ENCODE data around the gene CAMK1.

Gene CAMK1

DNA sequence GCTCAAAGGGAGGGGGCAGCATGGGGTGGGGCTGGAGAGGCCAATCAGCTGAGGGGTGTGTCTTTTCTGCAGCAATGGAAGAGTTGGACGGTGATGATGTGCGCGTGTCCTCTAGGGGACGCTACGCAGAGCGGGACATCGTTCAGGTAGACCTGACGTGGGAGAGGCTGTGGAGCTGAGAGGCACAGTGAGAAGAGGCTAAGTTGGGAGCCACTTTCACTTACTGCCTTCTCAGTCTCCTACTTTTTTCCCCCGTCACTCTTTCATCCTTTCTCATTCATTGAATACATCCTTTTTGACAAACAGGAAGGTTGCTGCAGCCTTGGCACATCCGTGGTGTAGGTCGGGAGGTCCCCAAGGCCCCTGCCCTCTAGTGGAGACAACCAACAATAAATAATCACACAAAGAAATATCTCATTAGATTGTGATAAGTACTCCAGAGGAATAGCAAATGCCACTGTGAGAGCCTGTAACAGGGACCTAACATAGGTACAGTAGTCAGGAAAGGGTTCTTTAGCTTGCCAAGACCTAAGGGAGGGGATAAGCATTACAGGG lies 42.6 kb downstream of the CAMK1 start:
- TF ChIP-seq POLR2AphosphoS5 (IDR thresholded peaks at IDR 0.05; ENCODE audit: low read depth) (no peak), SPI1 (IDR thresholded peaks at IDR 0.05; ENCODE audit: borderline replicate concordance, low read depth) (no peak), GABPA (IDR thresholded peaks at IDR 0.05; ENCODE audit: low read depth) (no peak)
- TF ChIP-seq, protein P1, sequence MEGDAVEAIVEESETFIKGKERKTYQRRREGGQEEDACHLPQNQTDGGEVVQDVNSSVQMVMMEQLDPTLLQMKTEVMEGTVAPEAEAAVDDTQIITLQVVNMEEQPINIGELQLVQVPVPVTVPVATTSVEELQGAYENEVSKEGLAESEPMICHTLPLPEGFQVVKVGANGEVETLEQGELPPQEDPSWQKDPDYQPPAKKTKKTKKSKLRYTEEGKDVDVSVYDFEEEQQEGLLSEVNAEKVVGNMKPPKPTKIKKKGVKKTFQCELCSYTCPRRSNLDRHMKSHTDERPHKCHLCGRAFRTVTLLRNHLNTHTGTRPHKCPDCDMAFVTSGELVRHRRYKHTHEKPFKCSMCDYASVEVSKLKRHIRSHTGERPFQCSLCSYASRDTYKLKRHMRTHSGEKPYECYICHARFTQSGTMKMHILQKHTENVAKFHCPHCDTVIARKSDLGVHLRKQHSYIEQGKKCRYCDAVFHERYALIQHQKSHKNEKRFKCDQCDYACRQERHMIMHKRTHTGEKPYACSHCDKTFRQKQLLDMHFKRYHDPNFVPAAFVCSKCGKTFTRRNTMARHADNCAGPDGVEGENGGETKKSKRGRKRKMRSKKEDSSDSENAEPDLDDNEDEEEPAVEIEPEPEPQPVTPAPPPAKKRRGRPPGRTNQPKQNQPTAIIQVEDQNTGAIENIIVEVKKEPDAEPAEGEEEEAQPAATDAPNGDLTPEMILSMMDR (IDR thresholded peaks at IDR 0.05; ENCODE audit: insufficient read depth, low read length): peak; percentile 58
- TF ChIP-seq, protein P2, sequence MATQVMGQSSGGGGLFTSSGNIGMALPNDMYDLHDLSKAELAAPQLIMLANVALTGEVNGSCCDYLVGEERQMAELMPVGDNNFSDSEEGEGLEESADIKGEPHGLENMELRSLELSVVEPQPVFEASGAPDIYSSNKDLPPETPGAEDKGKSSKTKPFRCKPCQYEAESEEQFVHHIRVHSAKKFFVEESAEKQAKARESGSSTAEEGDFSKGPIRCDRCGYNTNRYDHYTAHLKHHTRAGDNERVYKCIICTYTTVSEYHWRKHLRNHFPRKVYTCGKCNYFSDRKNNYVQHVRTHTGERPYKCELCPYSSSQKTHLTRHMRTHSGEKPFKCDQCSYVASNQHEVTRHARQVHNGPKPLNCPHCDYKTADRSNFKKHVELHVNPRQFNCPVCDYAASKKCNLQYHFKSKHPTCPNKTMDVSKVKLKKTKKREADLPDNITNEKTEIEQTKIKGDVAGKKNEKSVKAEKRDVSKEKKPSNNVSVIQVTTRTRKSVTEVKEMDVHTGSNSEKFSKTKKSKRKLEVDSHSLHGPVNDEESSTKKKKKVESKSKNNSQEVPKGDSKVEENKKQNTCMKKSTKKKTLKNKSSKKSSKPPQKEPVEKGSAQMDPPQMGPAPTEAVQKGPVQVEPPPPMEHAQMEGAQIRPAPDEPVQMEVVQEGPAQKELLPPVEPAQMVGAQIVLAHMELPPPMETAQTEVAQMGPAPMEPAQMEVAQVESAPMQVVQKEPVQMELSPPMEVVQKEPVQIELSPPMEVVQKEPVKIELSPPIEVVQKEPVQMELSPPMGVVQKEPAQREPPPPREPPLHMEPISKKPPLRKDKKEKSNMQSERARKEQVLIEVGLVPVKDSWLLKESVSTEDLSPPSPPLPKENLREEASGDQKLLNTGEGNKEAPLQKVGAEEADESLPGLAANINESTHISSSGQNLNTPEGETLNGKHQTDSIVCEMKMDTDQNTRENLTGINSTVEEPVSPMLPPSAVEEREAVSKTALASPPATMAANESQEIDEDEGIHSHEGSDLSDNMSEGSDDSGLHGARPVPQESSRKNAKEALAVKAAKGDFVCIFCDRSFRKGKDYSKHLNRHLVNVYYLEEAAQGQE (IDR thresholded peaks at IDR 0.05; ENCODE audit: insufficient replicate concordance, low read depth): no peak
- H3K4me3 ChIP-seq (replicated peaks; ENCODE audit: insufficient read depth, low read length): no peak overlapping the region
- no peaks in the 10 kb centered on the region for H3K27me3 ChIP-seq (ENCODE audit: insufficient read depth, poor library complexity, severe bottlenecking)
- peak in 1 of 2 experiments; percentile 59 for DNase-seq (ENCODE audit: low read depth in 1 of 2, low spot score in 1 of 2)
- H3K27ac ChIP-seq (replicated peaks): no peak overlapping the region

DNA sequence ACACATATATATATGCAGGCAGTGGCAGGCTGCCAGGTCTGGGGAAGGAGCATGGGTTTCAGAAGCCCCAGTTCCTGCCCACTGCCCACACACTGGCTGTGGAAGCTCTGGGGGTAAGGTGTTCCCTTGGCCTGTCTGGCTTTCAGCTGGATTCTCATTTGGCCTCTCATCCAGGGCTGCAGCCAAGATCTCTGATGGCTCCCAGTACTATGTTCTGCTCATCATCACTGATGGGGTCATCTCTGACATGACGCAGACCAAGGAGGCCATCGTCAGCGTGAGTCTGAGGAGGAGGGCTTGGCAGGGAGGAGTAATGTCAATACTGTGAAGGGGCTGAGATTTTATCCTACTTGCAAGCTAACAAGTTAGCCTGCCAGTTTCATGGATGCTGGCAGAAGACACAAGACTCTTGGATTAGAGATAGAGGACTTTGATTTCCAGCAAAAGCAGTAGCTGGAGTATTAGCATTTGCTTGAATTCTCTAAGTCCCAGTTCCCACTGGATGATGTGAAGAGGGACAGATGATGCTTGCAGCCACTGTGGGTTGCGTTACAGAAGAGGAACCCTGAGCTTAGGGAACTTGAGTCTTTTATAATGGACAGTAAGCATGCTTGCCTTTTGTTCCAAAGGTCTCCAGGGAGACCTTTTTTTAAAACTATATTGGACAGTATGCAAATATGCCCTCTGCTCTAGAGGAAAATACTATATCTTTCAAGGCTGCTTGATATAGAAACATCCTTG lies 43.8 kb downstream of the CAMK1 start:
- Histone ChIP-seq H3K27ac (replicated peaks) (no peak overlapping the region), H3K4me3 (replicated peaks; ENCODE audit: insufficient read depth, low read length) (no peak overlapping the region), H3K27me3 (ENCODE audit: insufficient read depth, poor library complexity, severe bottlenecking) (no peaks in the 10 kb centered on the region)
- no peak for DNase-seq (ENCODE audit: low read depth in 1 of 2, low spot score in 1 of 2)
- TF ChIP-seq, protein P1 (IDR thresholded peaks at IDR 0.05; ENCODE audit: insufficient read depth, low read length): no peak
- TF ChIP-seq POLR2AphosphoS5 (IDR thresholded peaks at IDR 0.05; ENCODE audit: low read depth) (no peak), GABPA (IDR thresholded peaks at IDR 0.05; ENCODE audit: low read depth) (no peak), SPI1 (IDR thresholded peaks at IDR 0.05; ENCODE audit: borderline replicate concordance, low read depth) (no peak)
- TF ChIP-seq, protein P2 (IDR thresholded peaks at IDR 0.05; ENCODE audit: insufficient replicate concordance, low read depth): no peak

GRCh38 chr3:9721700-9722060 lies 48.1 kb downstream of the CAMK1 start:
- peak overlapping the region; percentile 20; the same call in 1 of the 2 replicates for H3K27ac ChIP-seq (replicated peaks)
- no peak for TF ChIP-seq GABPA (IDR thresholded peaks at IDR 0.05; ENCODE audit: low read depth)
- no peak for TF ChIP-seq POLR2AphosphoS5 (IDR thresholded peaks at IDR 0.05; ENCODE audit: low read depth)
- TF ChIP-seq, protein P2 (IDR thresholded peaks at IDR 0.05; ENCODE audit: insufficient replicate concordance, low read depth): no peak
- TF ChIP-seq, protein P1 (IDR thresholded peaks at IDR 0.05; ENCODE audit: insufficient read depth, low read length): no peak
- peak; percentile 38; the same call in 1 of the 2 replicates for TF ChIP-seq SPI1 (IDR thresholded peaks at IDR 0.05; ENCODE audit: borderline replicate concordance, low read depth)
- DNase-seq (ENCODE audit: low read depth in 1 of 2, low spot score in 1 of 2): peak in 1 of 2 experiments; percentile 39
- H3K27me3 ChIP-seq (ENCODE audit: insufficient read depth, poor library complexity, severe bottlenecking): no peaks in the 10 kb centered on the region
- no peak overlapping the region for H3K4me3 ChIP-seq (replicated peaks; ENCODE audit: insufficient read depth, low read length)
